RPMI7951 (cell line): Measurements from ENCODE around the gene ADCYAP1. TPM values are rescaled to one million over a fixed set of nuclear protein-coding genes. Genes with fewer than 3 reads are reported as not detected.
"Not testable (repeated sequence)": the region's sequence is repeated elsewhere in the genome, so short reads cannot be mapped to it uniquely, and the experiment has no call there.

Experiments
- DNase-seq: peaks from one replicate; pipeline ENCODE4 v3.0.0-alpha.2; 2012; ENCODE audit warnings: low read depth
- total RNA-seq: library from RNA; depleted of rRNA; stranded (reverse); fragments of >200 nt; shearing (Covaris generic); gene quantifications from 2 replicates; pipeline ENCODE4 v1.2.3, GENCODE V29; 2014; rRNA removed

ADCYAP1 gene
- 0.10 TPM in 1 of 2 replicates, not detected in the other for total RNA-seq

GRCh38 chr18:904218-905090 is at the start of gene ADCYAP1:
Gene ADCYAP1, plus strand, starts transcription at chr18:904871. Its CDS starts 516 bp downstream, at chr18:905387.
- DNase-seq: peak; percentile 10

GRCh38 chr18:857986-858385 is 46.7 kb upstream of the ADCYAP1 start:
- no peak for DNase-seq

DNA sequence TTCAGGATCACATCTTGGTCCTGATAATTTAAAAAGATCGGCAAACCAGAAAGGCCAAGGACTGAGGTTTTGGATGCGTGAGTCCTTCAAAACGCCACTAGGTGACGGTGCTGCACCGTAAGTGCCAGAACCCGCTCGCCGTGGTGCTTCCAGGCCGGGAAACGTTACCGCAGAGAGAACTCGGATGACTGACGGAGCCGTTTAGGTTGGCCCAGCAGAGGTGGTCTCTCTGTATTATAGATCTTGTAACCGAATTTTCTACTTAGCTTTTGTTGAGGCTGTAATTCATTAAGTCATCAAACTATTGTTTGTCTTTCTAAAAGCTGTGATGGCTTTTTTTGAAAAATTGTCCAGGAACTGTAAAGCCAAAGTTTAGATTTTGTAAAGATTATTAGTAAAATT is 39.8 kb upstream of the ADCYAP1 start:
- DNase-seq: peak; percentile 62

- no peak for DNase-seq
Observed at GRCh38 chr18:867257-867656, 37.4 kb upstream of the ADCYAP1 start.

- DNase-seq: not testable (repeated sequence)
Observed at GRCh38 chr18:873426-873825, 31.2 kb upstream of the ADCYAP1 start.

GRCh38 chr18:875912-876311 is 28.8 kb upstream of the ADCYAP1 start:
- no peak for DNase-seq

GRCh38 chr18:877238-877637 is 27.4 kb upstream of the ADCYAP1 start:
- no peak for DNase-seq

DNA sequence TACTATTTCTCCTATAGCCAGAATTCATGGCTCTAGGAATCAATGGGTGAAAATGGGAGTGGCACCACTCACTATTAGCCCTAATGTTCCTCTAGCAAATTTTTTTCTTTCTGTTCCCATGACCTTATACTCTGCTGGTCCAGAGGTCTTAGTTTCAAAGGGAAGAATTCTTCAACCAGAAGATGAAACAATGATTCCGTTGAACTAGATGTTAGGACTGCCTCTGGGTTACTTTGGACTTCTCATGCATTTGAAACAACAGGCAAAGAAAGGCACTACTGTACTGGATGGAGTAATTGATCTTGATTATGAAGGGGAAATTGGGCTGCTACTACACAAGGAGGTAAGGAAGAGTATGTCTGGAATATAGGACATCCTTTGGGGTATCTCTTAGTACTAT is 18.6 kb upstream of the ADCYAP1 start:
- no peak for DNase-seq

DNA sequence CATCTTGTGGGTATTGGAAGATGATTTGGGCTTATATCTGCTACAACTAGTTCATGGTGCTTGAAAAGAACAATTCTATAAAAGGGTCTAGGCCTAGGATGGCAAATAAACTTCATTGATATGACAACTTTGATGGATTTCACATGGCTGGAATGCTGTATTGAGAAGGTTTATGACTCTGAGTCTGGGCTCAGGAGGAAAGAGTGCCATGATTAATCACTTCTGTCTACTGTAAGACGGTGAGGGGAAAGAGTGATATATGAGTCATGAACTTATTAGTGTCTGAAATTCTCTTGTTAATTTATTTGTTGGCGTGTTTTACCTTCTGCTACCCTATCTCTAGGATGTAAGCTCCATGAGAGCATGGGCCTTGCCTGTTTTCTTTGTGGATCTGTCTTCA is 17.0 kb upstream of the ADCYAP1 start:
- DNase-seq: no peak

DNA sequence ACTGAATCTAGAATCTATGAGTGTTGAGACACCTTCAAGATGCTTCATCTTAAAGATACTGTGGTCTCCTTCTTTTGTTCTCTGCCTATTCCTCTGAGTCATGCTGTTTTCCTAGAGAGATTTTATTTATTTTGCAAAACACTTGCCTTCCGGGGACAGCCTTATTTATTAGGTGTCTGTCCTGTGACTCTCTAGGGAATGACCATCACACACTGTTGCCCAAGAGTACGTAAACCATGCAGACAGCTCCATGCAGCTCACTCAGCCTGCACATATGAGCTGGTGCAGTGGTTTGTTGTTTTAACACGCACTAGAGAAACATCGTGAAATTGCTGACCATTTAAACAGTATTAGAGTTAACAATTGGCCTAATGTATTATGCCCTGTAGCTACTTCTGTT is 12.4 kb upstream of the ADCYAP1 start:
- no peak for DNase-seq

- DNase-seq: no peak
Observed at GRCh38 chr18:896315-896714, 8.4 kb upstream of the ADCYAP1 start.

DNA sequence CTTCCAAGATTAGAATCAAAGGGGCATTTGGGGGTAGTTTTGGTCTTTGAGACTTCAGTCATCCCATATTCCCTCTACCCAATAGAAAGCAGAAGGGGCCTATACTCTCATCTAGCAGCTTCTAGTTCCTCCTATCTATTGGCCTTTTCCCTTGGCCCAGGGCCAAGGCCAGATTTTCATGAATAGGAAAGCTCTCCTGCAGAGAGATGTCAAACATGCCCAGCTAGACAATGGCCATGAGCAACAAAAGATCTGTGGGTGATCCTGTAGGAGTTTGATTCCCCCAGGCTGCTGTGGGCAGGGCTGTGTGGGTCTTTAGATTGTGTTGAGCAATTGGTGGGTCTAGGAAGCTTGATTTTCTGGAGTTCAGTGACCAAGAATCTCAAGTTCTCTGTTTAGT is 2.9 kb upstream of the ADCYAP1 start:
- DNase-seq: no peak

GRCh38 chr18:902229-902628 is 2.4 kb upstream of the ADCYAP1 start:
- DNase-seq: peak; percentile 31

GRCh38 chr18:903701-904100 is 970 bp upstream of the ADCYAP1 start:
- DNase-seq: peak; percentile 46

DNA sequence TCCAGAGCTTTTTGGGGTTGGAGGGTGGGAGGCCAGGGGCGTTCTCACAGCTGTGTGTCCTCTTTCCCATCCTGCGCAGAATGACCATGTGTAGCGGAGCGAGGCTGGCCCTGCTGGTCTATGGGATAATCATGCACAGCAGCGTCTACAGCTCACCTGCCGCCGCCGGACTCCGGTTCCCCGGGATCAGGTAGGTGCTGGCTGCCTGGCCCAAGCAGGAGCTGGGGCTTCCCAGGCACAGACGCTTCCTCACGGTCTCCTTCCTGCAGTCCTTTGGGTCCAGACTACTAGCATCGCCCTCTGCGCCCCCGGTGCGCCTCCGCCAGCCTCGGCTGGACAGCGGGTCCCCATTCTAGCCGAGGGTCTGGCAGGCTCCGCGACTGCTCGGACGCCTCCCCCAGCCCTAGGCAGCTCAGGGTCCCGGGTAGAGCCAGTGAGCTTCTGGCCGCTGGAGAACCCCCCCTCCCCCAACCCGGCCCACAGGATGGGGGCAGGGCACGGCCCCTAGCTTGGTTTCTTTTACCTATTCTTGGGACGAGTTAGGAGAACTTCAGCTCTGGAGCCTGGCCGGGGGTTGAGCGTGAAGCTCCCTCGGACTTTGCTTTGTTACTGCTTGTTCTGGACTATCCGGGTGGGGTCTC is 756 bp downstream of the ADCYAP1 start:
- no peak for DNase-seq

DNA sequence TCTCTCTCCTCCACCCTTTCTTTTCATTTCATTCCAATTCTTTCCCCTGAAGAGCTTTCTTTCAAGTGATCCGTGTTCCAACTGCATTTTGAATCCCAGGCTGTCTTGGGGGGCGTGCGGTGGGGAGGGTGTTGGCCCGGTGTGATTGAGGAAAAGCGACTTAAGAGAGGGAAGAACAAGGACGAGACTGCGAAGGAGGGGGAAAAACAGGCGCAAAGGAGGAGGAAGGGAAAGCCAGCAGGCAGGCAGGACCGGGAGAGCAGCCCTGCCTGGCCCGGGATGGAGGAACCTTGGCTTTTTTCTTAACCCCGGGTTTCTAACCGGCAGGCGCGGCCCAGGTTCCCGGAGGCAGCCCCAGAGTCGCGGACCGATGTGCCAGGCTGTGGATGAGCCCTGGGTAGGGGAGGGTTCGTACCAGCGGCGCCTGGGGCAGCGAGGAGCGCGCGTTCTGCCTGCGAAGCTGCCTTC is 1.3 kb downstream of the ADCYAP1 start:
- DNase-seq: no peak

- no peak for DNase-seq
Observed at GRCh38 chr18:906416-907114, 1.9 kb downstream of the ADCYAP1 start.

DNA sequence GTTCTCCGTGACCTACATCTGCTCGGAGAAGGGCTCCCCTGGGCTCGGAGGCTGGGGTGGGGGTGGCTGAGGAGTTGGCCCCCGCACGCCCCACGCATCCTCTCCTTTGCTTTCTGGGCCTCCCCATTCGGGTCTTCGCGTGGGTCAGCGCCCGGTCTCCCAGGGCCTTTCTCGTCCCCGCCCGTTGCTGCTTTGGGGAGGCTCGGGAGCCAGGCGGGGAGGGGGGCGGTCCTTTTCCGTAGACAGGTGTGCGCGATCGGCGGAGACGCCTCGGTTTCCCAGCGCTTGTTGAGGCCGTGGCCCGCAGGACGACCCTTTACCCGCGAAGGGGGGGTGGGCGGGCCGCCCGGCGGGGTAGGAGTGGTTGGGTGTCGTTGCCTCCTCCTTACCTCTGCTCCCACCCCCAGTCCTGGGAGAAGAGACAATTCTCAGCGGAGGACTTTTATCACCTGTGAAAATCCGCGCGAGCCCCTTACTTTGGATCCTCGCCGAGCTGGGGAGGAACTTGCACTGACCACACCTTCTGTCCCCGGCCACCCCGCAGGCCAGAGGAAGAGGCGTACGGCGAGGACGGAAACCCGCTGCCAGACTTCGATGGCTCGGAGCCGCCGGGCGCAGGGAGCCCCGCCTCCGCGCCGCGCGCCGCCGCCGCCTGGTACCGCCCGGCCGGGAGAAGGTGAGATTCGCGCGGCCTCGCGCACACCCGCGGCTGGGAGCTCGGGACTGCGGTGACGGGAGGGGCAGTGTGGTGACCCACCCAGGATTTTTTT is 2.6 kb downstream of the ADCYAP1 start:
- DNase-seq: no peak

- DNase-seq: no peak
Observed at GRCh38 chr18:907885-908757, 3.5 kb downstream of the ADCYAP1 start.
